Measurements from ENCODE around the gene DVL1. TPM values are rescaled to one million over a fixed set of nuclear protein-coding genes. Genes with fewer than 3 reads are reported as not detected.

DVL1 gene
- total and polyA plus RNA-seq, 7 donors, result 25.8 to 85.0 (median 58.9) TPM

GRCh38 chr1:1293263-1294249 is 55.7 kb downstream of the DVL1 start:
- Histone ChIP-seq H3K9me3 (no peaks in the 10 kb centered on the region), H3K4me3 (no peak overlapping the region), H3K27me3 (no peaks in the 10 kb centered on the region), H3K4me1 (peaks cover 0 to 9% (median 4%) of the 10 kb centered on the region in 4 donors), H3K36me3 (peaks cover 0 to 44% (median 13%) of the 10 kb centered on the region in 4 donors), H3K27ac (no peak overlapping the region)
- no peak for DNase-seq
- TF ChIP-seq EP300 (IDR thresholded peaks at IDR 0.05) (no peak), POLR2AphosphoS5 (IDR thresholded peaks at IDR 0.05) (no peak), POLR2A (IDR thresholded peaks at IDR 0.05) (no peak)
- TF ChIP-seq, protein P1, sequence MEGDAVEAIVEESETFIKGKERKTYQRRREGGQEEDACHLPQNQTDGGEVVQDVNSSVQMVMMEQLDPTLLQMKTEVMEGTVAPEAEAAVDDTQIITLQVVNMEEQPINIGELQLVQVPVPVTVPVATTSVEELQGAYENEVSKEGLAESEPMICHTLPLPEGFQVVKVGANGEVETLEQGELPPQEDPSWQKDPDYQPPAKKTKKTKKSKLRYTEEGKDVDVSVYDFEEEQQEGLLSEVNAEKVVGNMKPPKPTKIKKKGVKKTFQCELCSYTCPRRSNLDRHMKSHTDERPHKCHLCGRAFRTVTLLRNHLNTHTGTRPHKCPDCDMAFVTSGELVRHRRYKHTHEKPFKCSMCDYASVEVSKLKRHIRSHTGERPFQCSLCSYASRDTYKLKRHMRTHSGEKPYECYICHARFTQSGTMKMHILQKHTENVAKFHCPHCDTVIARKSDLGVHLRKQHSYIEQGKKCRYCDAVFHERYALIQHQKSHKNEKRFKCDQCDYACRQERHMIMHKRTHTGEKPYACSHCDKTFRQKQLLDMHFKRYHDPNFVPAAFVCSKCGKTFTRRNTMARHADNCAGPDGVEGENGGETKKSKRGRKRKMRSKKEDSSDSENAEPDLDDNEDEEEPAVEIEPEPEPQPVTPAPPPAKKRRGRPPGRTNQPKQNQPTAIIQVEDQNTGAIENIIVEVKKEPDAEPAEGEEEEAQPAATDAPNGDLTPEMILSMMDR (IDR thresholded peaks at IDR 0.05), result no peak
- intact Hi-C loops (cut with DNase I), result no loop called here
- WGBS, 2 donors, result 82 to 89% methylated on average over 94 of the region's 94 CpGs

DNA sequence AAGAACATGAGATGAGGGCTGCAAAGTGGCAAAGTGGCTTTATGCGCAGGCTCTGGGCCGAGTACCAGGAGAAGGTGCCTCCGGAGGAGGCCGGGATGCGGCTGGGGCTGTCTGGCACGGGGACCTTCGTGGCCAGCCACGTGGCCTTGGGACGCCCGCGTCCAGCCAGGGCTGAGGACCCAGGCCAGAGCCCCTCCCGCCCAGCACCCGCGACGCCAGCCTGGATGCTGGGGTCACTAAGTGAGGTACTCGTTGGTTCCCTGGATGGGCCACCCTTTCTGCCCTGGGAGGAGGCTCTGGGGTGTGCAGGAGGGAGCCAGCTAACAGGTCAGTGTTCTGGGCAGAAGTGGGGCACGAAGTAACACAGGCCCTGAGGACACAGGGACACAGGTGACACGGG is 56.4 kb downstream of the DVL1 start:
- no peak overlapping the region for H3K4me3 ChIP-seq
- peaks cover 0 to 2% (median 0%) of the 10 kb centered on the region in 3 donors for H3K27me3 ChIP-seq
- 94 to 96% methylated on average over 18 of the region's 18 CpGs for WGBS, 2 donors
- no peaks in the 10 kb centered on the region for H3K9me3 ChIP-seq
- no peak overlapping the region for H3K27ac ChIP-seq
- DNase-seq, result no peak
- intact Hi-C loops (cut with DNase I), result no loop called here
- no peak for TF ChIP-seq POLR2AphosphoS5 (IDR thresholded peaks at IDR 0.05)
- no peak for TF ChIP-seq EP300 (IDR thresholded peaks at IDR 0.05)
- TF ChIP-seq POLR2A (IDR thresholded peaks at IDR 0.05), result no peak
- TF ChIP-seq, protein P1 (IDR thresholded peaks at IDR 0.05), result no peak
- H3K36me3 ChIP-seq, result peaks cover 0 to 40% (median 11%) of the 10 kb centered on the region in 4 donors
- peaks cover 0 to 9% (median 4%) of the 10 kb centered on the region in 4 donors for H3K4me1 ChIP-seq

DNA sequence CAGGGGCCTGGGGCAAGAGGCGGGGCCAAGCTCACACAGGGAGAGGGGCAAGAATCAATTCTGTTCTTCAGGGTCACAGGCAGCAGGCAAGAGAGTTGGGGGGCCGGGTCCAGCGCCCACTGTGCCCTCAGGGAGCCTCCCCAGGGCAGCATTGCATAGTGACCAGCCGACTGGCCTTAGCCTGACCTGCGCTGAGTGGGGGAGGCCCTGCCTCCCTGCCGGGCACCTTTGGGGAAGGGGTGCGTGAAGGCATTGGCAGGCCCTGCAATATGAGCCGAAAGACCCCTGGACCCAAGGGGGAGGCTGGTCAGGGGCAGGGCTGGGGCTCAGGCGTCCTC is 56.8 kb downstream of the DVL1 start:
- no peak for DNase-seq
- peaks cover 0 to 6% (median 1%) of the 10 kb centered on the region in 3 donors for H3K27me3 ChIP-seq
- WGBS, 2 donors, result 89 to 92% methylated on average over 9 of the region's 9 CpGs
- no peak for TF ChIP-seq EP300 (IDR thresholded peaks at IDR 0.05)
- no peak for TF ChIP-seq POLR2AphosphoS5 (IDR thresholded peaks at IDR 0.05)
- TF ChIP-seq, protein P1 (IDR thresholded peaks at IDR 0.05), result no peak
- TF ChIP-seq POLR2A (IDR thresholded peaks at IDR 0.05), result no peak
- no peaks in the 10 kb centered on the region for H3K9me3 ChIP-seq
- H3K4me1 ChIP-seq, result peaks cover 0 to 9% (median 4%) of the 10 kb centered on the region in 4 donors
- H3K27ac ChIP-seq, result no peak overlapping the region
- H3K36me3 ChIP-seq, result peaks cover 0 to 36% (median 9%) of the 10 kb centered on the region in 4 donors
- intact Hi-C loops (cut with DNase I), result no loop called here
- no peak overlapping the region for H3K4me3 ChIP-seq

DNA sequence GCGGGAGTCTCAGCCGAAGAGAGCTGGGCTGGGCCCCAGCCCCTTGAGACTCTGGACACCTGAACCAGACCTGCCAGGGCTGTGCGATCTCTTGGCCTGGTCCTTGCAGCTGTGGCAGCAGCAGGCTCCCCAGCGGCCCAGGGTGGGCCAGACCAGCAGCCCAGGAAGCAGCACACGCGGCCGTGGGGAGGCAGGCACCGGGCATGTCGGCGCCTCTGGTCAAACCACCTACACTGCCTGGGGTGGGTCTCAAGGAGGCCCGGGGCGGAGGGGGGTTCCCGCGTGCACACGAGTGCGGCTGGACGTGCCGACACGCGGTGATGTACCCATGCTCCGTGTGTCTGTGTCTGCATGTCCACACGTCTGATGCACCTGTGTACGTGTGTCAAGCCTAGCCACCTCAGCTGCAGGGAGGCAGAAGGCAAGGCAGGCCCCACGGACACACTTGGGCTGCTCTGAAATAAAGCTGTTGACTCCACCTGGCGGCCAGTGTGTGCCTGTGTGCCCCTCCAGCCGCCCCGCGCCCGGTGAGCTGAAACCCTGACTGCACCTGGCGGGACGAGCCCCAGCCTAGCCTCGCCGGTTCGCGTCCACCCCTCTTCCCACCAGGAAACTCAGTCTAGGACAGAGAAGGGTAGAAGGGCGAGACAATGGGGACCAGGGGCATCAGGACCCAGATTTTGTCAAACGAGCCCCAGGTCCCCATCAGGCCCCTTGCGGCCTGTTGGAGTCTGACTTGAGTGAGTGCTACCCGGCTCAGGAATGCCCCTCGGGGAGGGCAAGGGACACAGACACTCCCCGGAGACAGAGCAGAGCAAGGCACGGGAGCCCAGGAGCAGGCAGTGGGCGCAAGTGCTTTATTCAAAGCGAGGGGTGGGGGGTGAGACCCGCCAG is 57.4 kb downstream of the DVL1 start:
- intact Hi-C loops (cut with DNase I), result no loop called here
- peaks cover 0 to 12% (median 7%) of the 10 kb centered on the region in 3 donors for H3K27me3 ChIP-seq
- no peaks in the 10 kb centered on the region for H3K9me3 ChIP-seq
- H3K4me1 ChIP-seq, result peaks cover 0 to 9% (median 4%) of the 10 kb centered on the region in 4 donors
- no peak overlapping the region for H3K4me3 ChIP-seq
- H3K36me3 ChIP-seq, result peaks cover 0 to 34% (median 9%) of the 10 kb centered on the region in 4 donors
- WGBS, 2 donors, result 19 to 47% methylated on average over 45 of the region's 45 CpGs
- no peak overlapping the region for H3K27ac ChIP-seq
- TF ChIP-seq POLR2A (IDR thresholded peaks at IDR 0.05) (no peak), EP300 (IDR thresholded peaks at IDR 0.05) (no peak)
- TF ChIP-seq, protein P1 (IDR thresholded peaks at IDR 0.05), result peak; percentile 52 to 68 (median 63)
- peak; percentile 84 for DNase-seq

All from sigmoid colon (tissue), 7 donors.